PFSK-1 (cell line): ENCODE data around the gene GLYATL1.
A peak's percentile ranks its signal among the peaks of the same experiment; 100 is the strongest.

Source experiments
- FOXP2 ChIP-seq: optimal IDR thresholded peaks from 2 replicates; pipeline ENCODE3; 2011; ENCODE audit warnings: borderline replicate concordance, control low read depth, inconsistent platforms; ENCODE audit not compliant: insufficient read depth; ENCODE audit errors: extremely low read length, extremely low read depth
- POLR2AphosphoS5 ChIP-seq: IDR thresholded peaks from 2 replicates; pipeline ENCODE4 v1.6.1; 2012; ENCODE audit warnings: low read depth, mild to moderate bottlenecking, control low read depth, low read length, moderate library complexity
- REST ChIP-seq, 2 experiments: IDR thresholded peaks; 2 replicates each; pipeline versions ENCODE4 v1.6.1 to v1.8.0; 2011 to 2012; ENCODE audit warnings: low read depth in 2 of 2, low read length in 2 of 2, control low read depth in 1 of 2, inconsistent platforms in 1 of 2, mild to moderate bottlenecking in 1 of 2, moderate library complexity in 1 of 2; ENCODE audit not compliant: insufficient read depth in 1 of 2
- SIN3A ChIP-seq: IDR thresholded peaks from 2 replicates; pipeline ENCODE4 v1.6.1; 2012; ENCODE audit warnings: mild to moderate bottlenecking, low read length, moderate library complexity, borderline replicate concordance; ENCODE audit not compliant: insufficient read depth
- TAF1 ChIP-seq: IDR thresholded peaks from 2 replicates; pipeline ENCODE4 v1.6.1; 2012; ENCODE audit warnings: low read length, control low read depth, borderline replicate concordance; ENCODE audit not compliant: insufficient read depth

GLYATL1 gene

GRCh38 chr11:58921778-58922390 is 17.4 kb upstream of the GLYATL1 start:
- TF ChIP-seq POLR2AphosphoS5 (no peak), FOXP2 (no peak), SIN3A (no peak), TAF1 (no peak), REST (IDR thresholded peaks at IDR 0.05; ENCODE audit: insufficient read depth in 1 of 2, low read depth in 2 of 2, low read length in 2 of 2) (no peak)

GRCh38 chr11:58922479-58922878 is 16.8 kb upstream of the GLYATL1 start:
- TF ChIP-seq SIN3A (no peak), REST (IDR thresholded peaks at IDR 0.05; ENCODE audit: insufficient read depth in 1 of 2, low read depth in 2 of 2, low read length in 2 of 2) (no peak), FOXP2 (no peak), TAF1 (no peak), POLR2AphosphoS5 (no peak)

- TF ChIP-seq POLR2AphosphoS5 (no peak), SIN3A (peak; percentile 48; the same call in 1 of the 2 replicates), TAF1 (peak; percentile 30; the same call in 1 of the 2 replicates)
Measured at GRCh38 chr11:58923300-58923788, 15.9 kb upstream of the GLYATL1 start.

- TF ChIP-seq SIN3A, result no peak
- TF ChIP-seq TAF1, result no peak
- TF ChIP-seq POLR2AphosphoS5, result no peak
- no peak for TF ChIP-seq REST (IDR thresholded peaks at IDR 0.05; ENCODE audit: insufficient read depth in 1 of 2, low read depth in 2 of 2, low read length in 2 of 2)
- TF ChIP-seq FOXP2, result no peak
Measured at GRCh38 chr11:58924230-58924629, 15.1 kb upstream of the GLYATL1 start.

- TF ChIP-seq FOXP2 (no peak), SIN3A (no peak), REST (IDR thresholded peaks at IDR 0.05; ENCODE audit: insufficient read depth in 1 of 2, low read depth in 2 of 2, low read length in 2 of 2) (no peak)
Measured at GRCh38 chr11:58926251-58926650, 13.0 kb upstream of the GLYATL1 start.
